Upper lobe of right lung (tissue), 1 donor: ENCODE results near the gene ATP1A1. TPM values are rescaled to one million over a fixed set of nuclear protein-coding genes. Genes with fewer than 3 reads are reported as not detected.

Experiments used
- ATAC-seq: fragments of 200-7000 bp; cut with Tn5 transposase; one replicate; pipeline ENCODE4 v1.9.1; 2020; ENCODE audit warnings: mild to moderate bottlenecking, moderate library complexity
- DNase-seq: peaks from one replicate; pipeline ENCODE4 v3.0.0-alpha.2; 2020
- H3K27ac ChIP-seq: fragments of 200-600 bp; one replicate; pipeline ENCODE4 v1.8.0; 2022
- H3K27me3 ChIP-seq: fragments of 200-600 bp; one replicate; pipeline ENCODE4 v1.8.0; 2022; ENCODE audit warnings: mild to moderate bottlenecking
- H3K36me3 ChIP-seq: fragments of 200-600 bp; one replicate; pipeline ENCODE4 v1.8.0; 2022
- H3K4me1 ChIP-seq: fragments of 200-600 bp; one replicate; pipeline ENCODE4 v1.8.0; 2022
- H3K4me3 ChIP-seq: fragments of 200-600 bp; one replicate; pipeline ENCODE4 v1.8.0; 2022; ENCODE audit warnings: mild to moderate bottlenecking
- H3K9me3 ChIP-seq: fragments of 200-600 bp; one replicate; pipeline ENCODE4 v1.8.0; 2022
- intact Hi-C: fragments of 100-400 bp; cut with DNase I; formaldehyde crosslinking; loops from one replicate; pipeline ENCODE4 v1.11.0; 2022
- total RNA-seq: library from RNA; stranded (reverse); fragmentation: NEBNext Ultra II Directional; extraction: Animal tissue kit (Norgen Biotek cat#: 25700); gene quantifications from one replicate; pipeline ENCODE4 v1.2.1, GENCODE V29; 2021
- TF ChIP-seq, protein P1 (sequence below): fragments of 200-600 bp; IDR thresholded peaks from one replicate; pipeline ENCODE4 v1.8.0; 2022; ENCODE audit warnings: antibody characterized with exemption
- donor health status: DM: no; HTN: yes; CAD: no; lungs with severe emphysema.

The ATP1A1 gene
- total RNA-seq, 1 donor from 2014 or later = 628 TPM

DNA sequence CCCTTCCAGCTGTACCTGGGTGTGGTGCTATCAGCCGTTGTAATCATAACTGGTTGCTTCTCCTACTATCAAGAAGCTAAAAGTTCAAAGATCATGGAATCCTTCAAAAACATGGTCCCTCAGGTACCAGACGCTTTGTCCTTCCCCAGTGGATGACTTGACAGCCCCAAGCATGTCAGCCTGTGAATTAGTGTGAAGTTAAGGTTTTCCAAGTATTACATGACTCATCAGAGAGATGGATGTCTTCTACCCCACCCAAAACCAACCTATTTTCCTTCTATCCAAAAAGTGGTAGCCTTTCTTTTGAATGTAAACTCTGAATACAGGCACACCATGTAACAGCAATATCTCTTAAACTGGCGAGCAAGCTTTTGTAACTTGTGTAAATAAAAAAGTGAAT is 15.1 kb downstream of the ATP1A1 start:
- H3K27ac ChIP-seq = no peak overlapping the region
- H3K36me3 ChIP-seq = peaks cover 97% of the 10 kb centered on the region

DNA sequence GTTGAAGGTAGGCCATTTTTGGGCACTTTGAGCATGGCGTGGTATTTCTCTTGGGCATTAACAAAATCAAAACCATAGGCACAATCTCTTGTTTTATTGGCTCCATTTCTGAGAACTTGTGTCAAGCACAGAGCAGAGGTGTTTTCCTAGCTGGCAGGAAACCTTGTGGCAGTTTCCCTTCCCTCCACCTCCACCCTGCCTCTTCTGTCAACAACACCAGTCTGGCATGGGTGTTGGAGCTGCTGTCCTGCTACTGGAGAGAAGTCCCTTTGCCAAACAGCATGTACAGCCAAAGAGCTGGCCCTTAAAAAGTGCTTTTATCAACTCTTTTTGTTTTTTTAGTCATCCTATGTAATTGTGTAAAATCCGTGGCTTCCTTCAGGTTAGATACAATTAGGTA is 16.0 kb downstream of the ATP1A1 start:
- H3K4me3 ChIP-seq = no peak overlapping the region
- H3K36me3 ChIP-seq = peaks cover 99% of the 10 kb centered on the region
- H3K27me3 ChIP-seq = no peaks in the 10 kb centered on the region
- no peaks in the 10 kb centered on the region for H3K9me3 ChIP-seq
- DNase-seq (no peak), ATAC-seq (peak; percentile 16)
- H3K27ac ChIP-seq = no peak overlapping the region
- intact Hi-C loops = no loop called here
- TF ChIP-seq, protein P1, sequence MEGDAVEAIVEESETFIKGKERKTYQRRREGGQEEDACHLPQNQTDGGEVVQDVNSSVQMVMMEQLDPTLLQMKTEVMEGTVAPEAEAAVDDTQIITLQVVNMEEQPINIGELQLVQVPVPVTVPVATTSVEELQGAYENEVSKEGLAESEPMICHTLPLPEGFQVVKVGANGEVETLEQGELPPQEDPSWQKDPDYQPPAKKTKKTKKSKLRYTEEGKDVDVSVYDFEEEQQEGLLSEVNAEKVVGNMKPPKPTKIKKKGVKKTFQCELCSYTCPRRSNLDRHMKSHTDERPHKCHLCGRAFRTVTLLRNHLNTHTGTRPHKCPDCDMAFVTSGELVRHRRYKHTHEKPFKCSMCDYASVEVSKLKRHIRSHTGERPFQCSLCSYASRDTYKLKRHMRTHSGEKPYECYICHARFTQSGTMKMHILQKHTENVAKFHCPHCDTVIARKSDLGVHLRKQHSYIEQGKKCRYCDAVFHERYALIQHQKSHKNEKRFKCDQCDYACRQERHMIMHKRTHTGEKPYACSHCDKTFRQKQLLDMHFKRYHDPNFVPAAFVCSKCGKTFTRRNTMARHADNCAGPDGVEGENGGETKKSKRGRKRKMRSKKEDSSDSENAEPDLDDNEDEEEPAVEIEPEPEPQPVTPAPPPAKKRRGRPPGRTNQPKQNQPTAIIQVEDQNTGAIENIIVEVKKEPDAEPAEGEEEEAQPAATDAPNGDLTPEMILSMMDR = no peak
- peaks cover 32% of the 10 kb centered on the region for H3K4me1 ChIP-seq

More for the DNA sequence above, 15.1 kb downstream of the ATP1A1 start:
- intact Hi-C loops = no loop called here
- H3K4me1 ChIP-seq = peaks cover 41% of the 10 kb centered on the region
- TF ChIP-seq, protein P1 = no peak
- no peaks in the 10 kb centered on the region for H3K9me3 ChIP-seq
- ATAC-seq = no peak
- H3K4me3 ChIP-seq = no peak overlapping the region
- H3K27me3 ChIP-seq = no peaks in the 10 kb centered on the region
- no peak for DNase-seq

DNA sequence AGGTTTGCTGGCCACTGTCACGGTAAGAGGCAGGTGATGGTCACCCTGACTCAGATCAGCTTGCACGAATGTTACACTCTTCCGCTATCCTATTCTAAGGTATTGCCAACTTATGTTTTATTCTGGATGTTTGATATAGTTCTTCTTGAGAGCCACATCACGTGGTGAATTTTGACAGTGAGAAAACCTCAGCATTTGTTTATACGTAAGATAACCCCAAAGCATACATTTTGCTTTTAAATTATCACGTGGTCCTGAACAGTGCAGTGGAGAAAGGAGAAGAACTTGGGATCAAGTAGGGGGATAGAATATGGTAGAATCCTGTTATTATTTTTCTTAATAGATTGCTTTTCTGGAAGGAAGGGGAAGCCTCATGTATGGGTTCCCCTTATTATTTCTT is 16.6 kb downstream of the ATP1A1 start:
- no peak overlapping the region for H3K27ac ChIP-seq
- intact Hi-C loops = no loop called here
- TF ChIP-seq, protein P1 = no peak
- DNase-seq = no peak
- peaks cover 29% of the 10 kb centered on the region for H3K4me1 ChIP-seq
- H3K27me3 ChIP-seq = no peaks in the 10 kb centered on the region
- H3K36me3 ChIP-seq = peaks cover 100% of the 10 kb centered on the region
- H3K9me3 ChIP-seq = no peaks in the 10 kb centered on the region
- H3K4me3 ChIP-seq = no peak overlapping the region
- ATAC-seq = no peak

DNA sequence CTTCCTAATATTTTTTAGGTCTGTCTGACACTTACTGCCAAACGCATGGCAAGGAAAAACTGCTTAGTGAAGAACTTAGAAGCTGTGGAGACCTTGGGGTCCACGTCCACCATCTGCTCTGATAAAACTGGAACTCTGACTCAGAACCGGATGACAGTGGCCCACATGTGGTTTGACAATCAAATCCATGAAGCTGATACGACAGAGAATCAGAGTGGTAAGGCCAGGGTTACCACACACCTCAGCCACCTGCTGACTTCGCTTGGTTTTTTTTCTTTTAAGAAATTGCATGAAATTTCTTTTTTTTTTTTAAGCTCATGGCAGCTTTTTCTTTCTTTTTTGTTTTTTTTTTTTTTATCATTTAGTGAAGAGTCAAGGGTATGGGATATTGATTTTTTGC is 17.2 kb downstream of the ATP1A1 start:
- ATAC-seq = no peak
- intact Hi-C loops = no loop called here
- TF ChIP-seq, protein P1 = no peak
- H3K27me3 ChIP-seq = no peaks in the 10 kb centered on the region
- H3K4me3 ChIP-seq = no peak overlapping the region
- H3K36me3 ChIP-seq = peaks cover 100% of the 10 kb centered on the region
- DNase-seq = no peak
- no peak overlapping the region for H3K27ac ChIP-seq
- peaks cover 29% of the 10 kb centered on the region for H3K4me1 ChIP-seq
- no peaks in the 10 kb centered on the region for H3K9me3 ChIP-seq

DNA sequence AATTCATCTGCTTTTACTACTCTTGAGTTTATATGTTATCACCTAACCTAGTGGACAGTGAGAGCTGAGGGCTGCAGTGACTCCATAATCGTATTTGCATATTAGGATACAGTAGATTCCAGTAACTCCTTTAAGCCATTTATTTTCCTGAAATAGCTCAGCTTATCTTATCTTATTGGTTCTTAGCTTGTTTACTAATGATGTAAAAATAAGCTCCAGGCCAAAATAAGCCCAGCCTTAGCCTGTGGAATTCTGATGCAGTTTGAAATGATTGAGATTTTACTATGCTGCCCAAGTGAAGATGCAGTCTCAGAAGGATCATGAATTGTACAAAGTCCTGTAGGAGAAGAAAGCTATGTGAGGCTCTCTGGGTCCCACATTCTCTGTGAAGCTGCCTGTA is 18.1 kb downstream of the ATP1A1 start:
- no peak for ATAC-seq
- intact Hi-C loops = no loop called here
- TF ChIP-seq, protein P1 = no peak

More for the DNA sequence above, 18.1 kb downstream of the ATP1A1 start:
- no peaks in the 10 kb centered on the region for H3K27me3 ChIP-seq
- no peak overlapping the region for H3K27ac ChIP-seq
- peaks cover 100% of the 10 kb centered on the region for H3K36me3 ChIP-seq
- no peak overlapping the region for H3K4me3 ChIP-seq
- no peak for DNase-seq
- H3K4me1 ChIP-seq = peaks cover 29% of the 10 kb centered on the region
- no peaks in the 10 kb centered on the region for H3K9me3 ChIP-seq
